GM19025 (cell line): ENCODE data around the gene PHYHD1.

Experiments
- ATAC-seq: cut with Tn5 transposase; IDR thresholded peaks from one replicate; pipeline ENCODE4 v1.9.1; 2021; ENCODE audit warnings: mild to moderate bottlenecking, low read depth, moderate library complexity; ENCODE audit not compliant: unreplicated experiment

The PHYHD1 gene

GRCh38 chr9:128899566-128900322 is 21.0 kb upstream of the PHYHD1 start:
- no peak for ATAC-seq

GRCh38 chr9:128901379-128901778 is 19.4 kb upstream of the PHYHD1 start:
- ATAC-seq, result no peak

GRCh38 chr9:128901822-128902221 is 19.0 kb upstream of the PHYHD1 start:
- ATAC-seq, result no peak

- peak; percentile 90 for ATAC-seq
These were observed 18.3 kb upstream of the PHYHD1 start for GRCh38 chr9:128902351-128903078.

GRCh38 chr9:128903079-128903461 is 17.7 kb upstream of the PHYHD1 start:
- ATAC-seq, result no peak

GRCh38 chr9:128903871-128904620 is 16.7 kb upstream of the PHYHD1 start:
- no peak for ATAC-seq

GRCh38 chr9:128905964-128906363 is 14.8 kb upstream of the PHYHD1 start:
- no peak for ATAC-seq

GRCh38 chr9:128906741-128907140 is 14.0 kb upstream of the PHYHD1 start:
- ATAC-seq, result no peak

GRCh38 chr9:128908372-128908771 is 12.4 kb upstream of the PHYHD1 start:
- ATAC-seq, result no peak

- ATAC-seq, result no peak
These were observed 10.9 kb upstream of the PHYHD1 start for GRCh38 chr9:128909859-128910258.

GRCh38 chr9:128910906-128911305 is 9.9 kb upstream of the PHYHD1 start:
- ATAC-seq, result no peak

- ATAC-seq, result no peak
These were observed 9.2 kb upstream of the PHYHD1 start for GRCh38 chr9:128911529-128912035.

- no peak for ATAC-seq
These were observed 8.4 kb upstream of the PHYHD1 start for GRCh38 chr9:128912270-128912853.

- no peak for ATAC-seq
These were observed 7.5 kb upstream of the PHYHD1 start for GRCh38 chr9:128913048-128913900.

- ATAC-seq, result no peak
These were observed 6.6 kb upstream of the PHYHD1 start for GRCh38 chr9:128913995-128914772.

GRCh38 chr9:128916204-128916603 is 4.6 kb upstream of the PHYHD1 start:
- no peak for ATAC-seq

GRCh38 chr9:128916745-128917144 is 4.0 kb upstream of the PHYHD1 start:
- no peak for ATAC-seq

GRCh38 chr9:128917151-128917849 is 3.5 kb upstream of the PHYHD1 start:
- no peak for ATAC-seq
